H1 (cell line): ENCODE data around the gene ZNF414. TPM values are rescaled to one million over a fixed set of nuclear protein-coding genes. Genes with fewer than 3 reads are reported as not detected.

Experiments used
- BRCA1 ChIP-seq: IDR thresholded peaks from 2 replicates; pipeline ENCODE4 v1.6.1; 2012; ENCODE audit warnings: low read depth, low read length, improper control_type of control experiment
- CHD2 ChIP-seq: IDR thresholded peaks from 2 replicates; pipeline ENCODE4 v1.6.1; 2012; ENCODE audit warnings: low read length, improper control_type of control experiment
- FOSL1 ChIP-seq: IDR thresholded peaks from 2 replicates; pipeline ENCODE4 v1.6.1; 2011; ENCODE audit warnings: mild to moderate bottlenecking, low read depth, low read length, moderate library complexity; ENCODE audit not compliant: insufficient read depth
- KDM4A ChIP-seq: IDR thresholded peaks from one replicate; pipeline ENCODE4 v1.7.1; 2012; ENCODE audit warnings: low read depth, mild to moderate bottlenecking, moderate library complexity, low read length, inconsistent platforms; ENCODE audit not compliant: severe bottlenecking
- RAD21 ChIP-seq, 2 experiments: IDR thresholded peaks in 1 of 2; conservative IDR thresholded peaks in 1 of 2; 2 replicates each; pipeline ENCODE4 v1.6.1; 2011; ENCODE audit warnings: low read depth in 2 of 2, low read length in 2 of 2, improper control_type of control experiment in 1 of 2, inconsistent platforms in 1 of 2, mild to moderate bottlenecking in 1 of 2, moderate library complexity in 1 of 2
- SIX5 ChIP-seq: IDR thresholded peaks from 2 replicates; pipeline ENCODE4 v1.6.1; 2011; ENCODE audit warnings: mild to moderate bottlenecking, low read depth, low read length
- SUZ12 ChIP-seq: fragments of 200-600 bp; sonication (generic); IDR thresholded peaks from 2 replicates; pipeline ENCODE4 v1.6.1; 2012; ENCODE audit warnings: mild to moderate bottlenecking, inconsistent platforms, low read length, moderate library complexity, mixed read lengths
- polyA plus RNA-seq, 7 experiments: library from polyadenylated mRNA; depleted of rRNA in 3 of 7; stranded (reverse) in 5 of 7; unstranded in 2 of 7; fragments of >200 nt in 5 of 7; fragments of 200-250 nt in 2 of 7; gene quantifications; 1 replicate in 5 of 7; 2 replicates in 1 of 7; 4 replicates in 1 of 7; pipeline versions ENCODE4 v1.2.1 to v1.2.3, GENCODE V29; 2011 to 2013; ENCODE audit warnings: missing spikeins in 2 of 7, mixed read lengths in 2 of 7
- total RNA-seq: library from RNA; stranded (reverse); fragmentation: NEBNext Ultra II Directional; extraction: Animal tissue kit (Norgen Biotek cat#: 25700); gene quantifications from 2 replicates; pipeline ENCODE4 v1.2.1, GENCODE V29; 2021
- TF ChIP-seq, protein P1 (sequence below): IDR thresholded peaks from 2 replicates; pipeline ENCODE4 v1.6.1; 2011; ENCODE audit warnings: low read depth, mild to moderate bottlenecking, low read length; ENCODE audit not compliant: insufficient read depth

ZNF414 gene
- total and polyA plus RNA-seq, 2 of the 8 experiments (the other 6 are each of a cell fraction or from before 2014, with no cell fraction given), result 9.7 to 26.8 TPM

DNA sequence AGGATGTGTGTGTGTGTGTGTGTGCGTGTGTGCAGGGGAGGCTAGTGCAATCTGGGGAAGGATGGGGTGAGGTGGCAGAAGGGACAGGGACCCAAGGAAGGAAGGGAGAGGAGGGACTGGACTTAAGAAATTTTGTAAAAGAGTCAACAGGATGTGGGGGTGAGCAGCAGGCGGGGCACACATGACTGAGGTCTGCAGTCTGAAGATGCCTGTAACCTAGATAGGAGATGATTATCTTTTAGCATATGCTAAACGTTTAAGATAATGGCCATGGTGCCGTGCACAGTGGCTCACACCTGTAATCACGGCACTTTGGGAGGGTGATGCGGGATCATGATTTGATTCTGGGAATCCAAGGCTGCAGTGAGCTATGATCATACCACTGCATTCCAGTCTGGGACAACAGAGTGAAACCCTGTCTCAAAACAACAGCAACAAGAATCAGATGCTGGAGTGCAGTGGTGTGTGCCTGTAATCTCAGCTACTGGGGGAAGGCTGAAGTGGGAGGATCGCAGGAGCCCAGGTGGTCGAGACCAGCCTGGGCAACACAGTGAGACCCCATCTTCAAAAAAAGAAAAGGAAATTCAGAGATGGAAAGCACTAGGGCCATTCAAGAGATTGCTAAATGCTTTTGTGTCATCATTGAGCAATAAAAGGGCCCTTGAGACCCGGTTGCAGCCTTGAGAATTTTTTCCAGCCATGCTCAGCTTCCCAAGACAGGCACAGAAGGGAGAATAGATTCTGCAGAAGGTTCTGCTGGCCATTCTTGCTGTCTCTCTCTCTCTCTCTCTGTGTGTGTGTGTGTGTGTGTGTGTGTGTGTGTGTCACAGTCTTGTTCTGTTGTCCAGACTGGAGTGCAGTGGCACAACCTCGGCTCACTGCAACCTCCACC is 3.8 kb upstream of the ZNF414 start (continued):
- TF ChIP-seq SIX5, result no peak
- no peak for TF ChIP-seq BRCA1
- TF ChIP-seq FOSL1, result no peak
- TF ChIP-seq RAD21 (IDR thresholded peaks at IDR 0.05 in 1 of 2, conservative IDR thresholded peaks at IDR 0.05 in 1 of 2; ENCODE audit: low read depth in 2 of 2, low read length in 2 of 2), result no peak
- TF ChIP-seq KDM4A, result no peak
- no peak for TF ChIP-seq CHD2
- TF ChIP-seq, protein P1, sequence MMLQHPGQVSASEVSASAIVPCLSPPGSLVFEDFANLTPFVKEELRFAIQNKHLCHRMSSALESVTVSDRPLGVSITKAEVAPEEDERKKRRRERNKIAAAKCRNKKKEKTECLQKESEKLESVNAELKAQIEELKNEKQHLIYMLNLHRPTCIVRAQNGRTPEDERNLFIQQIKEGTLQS, result no peak
- no peak for TF ChIP-seq SUZ12
